Loucy (cell line): ENCODE data around the gene ABL2.

Experiments used
- EZH2phosphoT487 ChIP-seq: fragments of 200-600 bp; IDR thresholded peaks from 2 replicates; pipeline ENCODE4 v1.6.1; 2018; ENCODE audit warnings: antibody characterized with exemption, mild to moderate bottlenecking, moderate library complexity, borderline replicate concordance
- TF ChIP-seq, protein P1 (sequence below): fragments of 200-600 bp; sonication (generic); conservative IDR thresholded peaks from 2 replicates; pipeline ENCODE4 v1.5.1; 2014; ENCODE audit warnings: mild to moderate bottlenecking, antibody characterized with exemption, low read length

- TF ChIP-seq, protein P1, sequence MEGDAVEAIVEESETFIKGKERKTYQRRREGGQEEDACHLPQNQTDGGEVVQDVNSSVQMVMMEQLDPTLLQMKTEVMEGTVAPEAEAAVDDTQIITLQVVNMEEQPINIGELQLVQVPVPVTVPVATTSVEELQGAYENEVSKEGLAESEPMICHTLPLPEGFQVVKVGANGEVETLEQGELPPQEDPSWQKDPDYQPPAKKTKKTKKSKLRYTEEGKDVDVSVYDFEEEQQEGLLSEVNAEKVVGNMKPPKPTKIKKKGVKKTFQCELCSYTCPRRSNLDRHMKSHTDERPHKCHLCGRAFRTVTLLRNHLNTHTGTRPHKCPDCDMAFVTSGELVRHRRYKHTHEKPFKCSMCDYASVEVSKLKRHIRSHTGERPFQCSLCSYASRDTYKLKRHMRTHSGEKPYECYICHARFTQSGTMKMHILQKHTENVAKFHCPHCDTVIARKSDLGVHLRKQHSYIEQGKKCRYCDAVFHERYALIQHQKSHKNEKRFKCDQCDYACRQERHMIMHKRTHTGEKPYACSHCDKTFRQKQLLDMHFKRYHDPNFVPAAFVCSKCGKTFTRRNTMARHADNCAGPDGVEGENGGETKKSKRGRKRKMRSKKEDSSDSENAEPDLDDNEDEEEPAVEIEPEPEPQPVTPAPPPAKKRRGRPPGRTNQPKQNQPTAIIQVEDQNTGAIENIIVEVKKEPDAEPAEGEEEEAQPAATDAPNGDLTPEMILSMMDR, result no peak
- TF ChIP-seq EZH2phosphoT487, result no peak
Measured at GRCh38 chr1:179230251-179230650, 774 bp upstream of the ABL2 start.
